T-helper 1 cell (primary cell): Measurements from ENCODE around the gene GAD1.

ENCODE experiments used
- DNase-seq, 5 donors: peaks; one replicate each; pipeline ENCODE4 v3.0.0-alpha.2; 2012 to 2020

The GAD1 gene

GRCh38 chr2:170846314-170846713 is 29.6 kb downstream of the GAD1 start:
- no peak for DNase-seq

- DNase-seq: no peak
Measured at GRCh38 chr2:170847716-170848115, 31.0 kb downstream of the GAD1 start.

- no peak for DNase-seq
Measured at GRCh38 chr2:170848587-170848986, 31.9 kb downstream of the GAD1 start.

- DNase-seq: no peak
Measured at GRCh38 chr2:170850251-170850650, 33.6 kb downstream of the GAD1 start.

- no peak for DNase-seq
Measured at GRCh38 chr2:170851635-170852034, 34.9 kb downstream of the GAD1 start.

GRCh38 chr2:170856066-170856465 is 39.4 kb downstream of the GAD1 start:
- no peak for DNase-seq

GRCh38 chr2:170862286-170862902 is 45.7 kb downstream of the GAD1 start:
- no peak for DNase-seq

GRCh38 chr2:170863087-170863486 is 46.4 kb downstream of the GAD1 start:
- DNase-seq: no peak

GRCh38 chr2:170869036-170869435 is 52.3 kb downstream of the GAD1 start:
- DNase-seq: no peak

GRCh38 chr2:170869461-170869860 is 52.8 kb downstream of the GAD1 start:
- no peak for DNase-seq

- peak; percentile 25 to 78 (median 54) for DNase-seq
Measured at GRCh38 chr2:170873035-170873692, 56.5 kb downstream of the GAD1 start.

- DNase-seq: no peak
Measured at GRCh38 chr2:170878066-170878465, 61.4 kb downstream of the GAD1 start.

GRCh38 chr2:170878505-170878904 is 61.8 kb downstream of the GAD1 start:
- peak in 1 of 5 donors; percentile 18 for DNase-seq

GRCh38 chr2:170881840-170882239 is 65.2 kb downstream of the GAD1 start:
- DNase-seq: no peak

- DNase-seq: no peak
Measured at GRCh38 chr2:170882758-170883157, 66.1 kb downstream of the GAD1 start.

GRCh38 chr2:170883683-170884082 is 67.0 kb downstream of the GAD1 start:
- DNase-seq: no peak

- no peak for DNase-seq
Measured at GRCh38 chr2:170885130-170885791, 68.6 kb downstream of the GAD1 start.

- no peak for DNase-seq
Measured at GRCh38 chr2:170886386-170886785, 69.7 kb downstream of the GAD1 start.

- no peak for DNase-seq
Measured at GRCh38 chr2:170887496-170887895, 70.8 kb downstream of the GAD1 start.

GRCh38 chr2:170887896-170888295 is 71.2 kb downstream of the GAD1 start:
- DNase-seq: no peak

- DNase-seq: no peak
Measured at GRCh38 chr2:170891893-170892292, 75.2 kb downstream of the GAD1 start.

- no peak for DNase-seq
Measured at GRCh38 chr2:170892391-170892951, 75.8 kb downstream of the GAD1 start.

GRCh38 chr2:170895023-170895757 is 78.5 kb downstream of the GAD1 start:
- DNase-seq: no peak
